GM12875 (cell line): ENCODE measurements around the gene JUND.

Source experiments
- H3K4me3 ChIP-seq: one replicate; pipeline ENCODE4 v1.5.1; 2011; ENCODE audit warnings: low read depth, low read length, control low read depth
- TF ChIP-seq, protein P1 (sequence below): IDR thresholded peaks from 2 replicates; pipeline ENCODE4 v1.5.1; 2011; ENCODE audit warnings: low read depth, mild to moderate bottlenecking, control low read depth, inconsistent platforms, low read length, moderate library complexity, borderline replicate concordance; ENCODE audit not compliant: insufficient read depth

JUND gene

DNA sequence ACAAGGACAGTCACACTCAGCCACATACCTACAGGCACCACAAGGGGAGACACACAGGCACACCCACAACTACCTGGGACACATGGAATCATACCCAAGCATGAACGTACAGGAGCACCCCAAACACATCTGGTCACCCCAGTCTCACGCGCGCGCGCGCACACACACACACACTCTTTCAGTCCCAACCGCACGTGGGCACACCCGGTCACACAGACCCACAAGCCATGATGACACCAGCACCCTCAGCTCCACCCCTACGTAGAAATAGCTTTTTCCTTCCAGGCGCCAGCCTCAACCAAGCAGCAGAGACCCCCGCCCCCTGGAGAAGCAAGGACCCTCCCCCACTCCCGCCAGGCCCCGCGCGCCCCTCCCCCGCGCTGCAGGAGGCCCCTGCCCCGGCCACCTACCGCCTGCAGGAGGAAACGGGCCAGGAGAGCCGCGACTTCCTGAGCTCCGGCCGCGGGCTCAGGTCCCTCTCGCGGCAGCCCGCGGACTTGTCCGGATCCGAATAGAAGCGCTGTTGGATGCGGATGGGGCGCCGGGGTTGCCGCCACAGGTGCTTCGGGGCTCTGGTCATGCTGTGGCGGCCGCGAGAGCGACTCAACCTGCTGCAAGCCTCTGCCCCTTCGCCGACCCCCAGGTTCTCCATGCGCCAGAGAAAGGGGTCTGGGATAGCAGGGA lies 48.7 kb downstream of the JUND start:
- TF ChIP-seq, protein P1, sequence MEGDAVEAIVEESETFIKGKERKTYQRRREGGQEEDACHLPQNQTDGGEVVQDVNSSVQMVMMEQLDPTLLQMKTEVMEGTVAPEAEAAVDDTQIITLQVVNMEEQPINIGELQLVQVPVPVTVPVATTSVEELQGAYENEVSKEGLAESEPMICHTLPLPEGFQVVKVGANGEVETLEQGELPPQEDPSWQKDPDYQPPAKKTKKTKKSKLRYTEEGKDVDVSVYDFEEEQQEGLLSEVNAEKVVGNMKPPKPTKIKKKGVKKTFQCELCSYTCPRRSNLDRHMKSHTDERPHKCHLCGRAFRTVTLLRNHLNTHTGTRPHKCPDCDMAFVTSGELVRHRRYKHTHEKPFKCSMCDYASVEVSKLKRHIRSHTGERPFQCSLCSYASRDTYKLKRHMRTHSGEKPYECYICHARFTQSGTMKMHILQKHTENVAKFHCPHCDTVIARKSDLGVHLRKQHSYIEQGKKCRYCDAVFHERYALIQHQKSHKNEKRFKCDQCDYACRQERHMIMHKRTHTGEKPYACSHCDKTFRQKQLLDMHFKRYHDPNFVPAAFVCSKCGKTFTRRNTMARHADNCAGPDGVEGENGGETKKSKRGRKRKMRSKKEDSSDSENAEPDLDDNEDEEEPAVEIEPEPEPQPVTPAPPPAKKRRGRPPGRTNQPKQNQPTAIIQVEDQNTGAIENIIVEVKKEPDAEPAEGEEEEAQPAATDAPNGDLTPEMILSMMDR, result 0 out of 2 replicates have a peak, but pooled peaks have one; percentile 1
- no peak overlapping the region for H3K4me3 ChIP-seq

DNA sequence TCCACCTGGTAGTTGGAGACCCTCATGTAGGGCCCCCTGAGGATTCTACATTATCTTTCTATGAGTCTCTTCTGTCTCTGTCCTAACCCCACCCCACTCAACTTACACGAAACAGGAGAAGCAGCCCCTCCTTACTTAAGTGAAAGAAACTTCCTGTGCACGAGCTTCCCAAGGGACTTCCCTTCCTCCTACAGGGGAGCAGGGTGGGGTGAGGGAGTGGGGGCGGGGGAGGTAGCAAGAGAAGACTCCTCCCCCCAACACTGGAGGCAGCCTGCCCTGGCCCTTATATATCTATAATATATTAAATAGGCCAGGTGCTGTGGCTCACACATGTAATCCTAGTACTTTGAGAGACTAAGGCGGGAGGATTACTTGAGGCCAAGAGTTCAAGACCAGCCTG lies 49.6 kb downstream of the JUND start:
- TF ChIP-seq, protein P1, result no peak
- no peak overlapping the region for H3K4me3 ChIP-seq

DNA sequence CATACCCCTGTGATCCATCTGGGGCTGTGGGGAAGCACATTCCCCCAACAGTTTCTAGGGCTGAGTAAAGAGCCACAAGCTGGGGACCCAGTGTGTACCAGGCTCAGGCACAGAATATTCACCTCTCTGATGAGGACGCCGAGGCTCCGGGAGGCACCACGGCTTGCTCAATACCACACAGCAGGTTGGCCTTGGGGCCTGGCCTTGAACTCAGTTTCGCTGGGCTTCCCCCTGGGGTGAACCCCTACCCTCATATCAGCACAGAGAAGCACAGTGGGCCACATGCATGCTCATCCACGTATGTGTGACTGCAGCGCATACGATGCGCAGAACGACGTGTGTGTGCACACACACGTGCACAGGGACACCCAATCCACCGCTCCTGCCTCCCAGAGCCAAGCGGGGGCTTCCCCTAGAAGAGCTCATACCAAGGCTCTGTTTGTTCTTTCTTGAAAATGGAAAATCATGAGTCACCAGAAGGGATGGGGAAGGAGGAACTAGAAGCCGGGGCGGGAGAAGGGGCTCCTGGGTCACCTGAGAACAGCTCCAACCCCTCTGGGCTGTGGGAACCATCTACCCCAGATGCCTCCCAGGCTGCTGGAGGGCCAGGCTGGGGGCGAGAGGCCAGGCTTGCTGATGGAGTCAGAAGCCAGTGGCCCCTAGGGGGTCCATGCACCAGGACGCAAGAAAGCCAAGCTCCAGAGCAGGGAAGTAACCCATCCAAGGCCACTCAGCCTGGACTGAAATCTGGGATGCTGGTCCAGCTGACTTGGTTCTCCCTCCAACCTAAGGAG lies 50.3 kb downstream of the JUND start:
- H3K4me3 ChIP-seq, result no peak overlapping the region
- TF ChIP-seq, protein P1, result no peak

DNA sequence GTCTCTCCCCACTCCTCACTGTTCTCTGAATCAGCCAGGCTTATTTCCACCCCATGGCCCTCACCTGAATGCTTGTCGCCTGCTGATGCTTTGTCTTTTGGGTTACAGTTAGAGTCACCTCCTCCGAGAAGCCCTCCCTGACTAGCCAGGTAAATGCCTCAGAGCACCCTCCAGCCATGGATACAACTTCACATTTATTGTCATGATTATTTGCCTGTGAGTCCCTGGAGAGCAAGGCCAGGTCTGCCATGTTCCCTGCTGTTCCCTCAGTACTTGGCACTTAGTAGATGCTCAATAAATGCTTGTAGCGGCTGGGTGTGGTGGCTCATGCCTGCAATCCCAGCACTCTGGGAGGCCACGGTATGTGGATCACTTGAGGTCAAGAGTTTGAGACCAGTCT lies 51.5 kb downstream of the JUND start:
- H3K4me3 ChIP-seq, result no peak overlapping the region
- TF ChIP-seq, protein P1, result no peak
